ENCODE results near the gene RTL10. TPM values are rescaled to one million over a fixed set of nuclear protein-coding genes. Genes with fewer than 3 reads are reported as not detected.

Gene RTL10
- total and polyA plus RNA-seq, 2 of the 13 experiments (the other 11 are each of a cell fraction or from before 2014, with no cell fraction given) = 14.1 to 15.8 TPM

GRCh38 chr22:19892257-19892879, 37.7 kb upstream of the RTL10 start (continued):
- TF ChIP-seq ZBTB26 (CRISPR knock-in tag; IDR thresholded peaks at IDR 0.05; ENCODE audit: borderline replicate concordance) (peak; percentile 90), ZNF354B (CRISPR knock-in tag; IDR thresholded peaks at IDR 0.05) (peak; percentile 56; the same call in 1 of the 2 replicates), NFYC (CRISPR knock-in tag; IDR thresholded peaks at IDR 0.05) (peak; percentile 51)

- Histone ChIP-seq H3K9ac (ENCODE audit: insufficient read depth, low read depth, low read length) (peak overlapping the region; percentile 14), H2AFZ (ENCODE audit: low read length) (no peak overlapping the region), H3K4me2 (ENCODE audit: low read depth, low read length) (peak overlapping the region; percentile 42), H3K4me3 (replicated peaks in 1 of 3; ENCODE audit: insufficient read depth in 1 of 3, low read depth in 2 of 3, low read length in 3 of 3) (no peak overlapping the region; a peak in 1 of 6 replicates), H3K4me1 (ENCODE audit: insufficient read depth, low read length) (peaks cover 27% of the 10 kb centered on the region), H3K27ac (ENCODE audit: extremely low read length, insufficient read depth, low read length) (peak overlapping the region; percentile 66), H3K9me3 (ENCODE audit: low read length) (no peaks in the 10 kb centered on the region), H3K79me2 (ENCODE audit: insufficient read depth, low read length) (no peaks in the 10 kb centered on the region), H3K27me3 (ENCODE audit: control insufficient read depth in 1 of 2, insufficient read depth in 2 of 2, low read length in 2 of 2) (no peaks in the 10 kb centered on the region), H3K36me3 (replicated peaks in 1 of 2; ENCODE audit: control insufficient read depth in 1 of 2, insufficient read depth in 2 of 2, low read length in 2 of 2) (peaks cover 2 to 7% of the 10 kb centered on the region in 2 experiments; a peak in 3 of 5 replicates), H4K20me1 (ENCODE audit: insufficient read depth, low read length) (no peaks in the 10 kb centered on the region)
- intact Hi-C loops (cut with micrococcal nuclease; ENCODE audit: unreplicated experiment) = loop anchor here (5.0 kb wide), 1 partner anchor 69 kb away; no protein-coding TSS in a partner anchor
- ATAC-seq (peak; percentile 70), DNase-seq (ENCODE audit: low spot score) (peak; percentile 71), FAIRE-seq (peak; percentile 79)
- ChIA-PET CTCF (ENCODE audit: low intra/inter-chr PET ratio, low total read pairs) (no interaction called here), POLR2A (interaction anchor here (0.6 to 1.9 kb wide), 5 partner anchors 10 to 187 kb away, joined by 3 to 10 read pairs (median 6); partner anchors contain the start of genes GNB1L and RTL10)
- no TSS peak for BruUV-seq (replicated peaks)
- in situ Hi-C loops (cut with HindIII; ENCODE audit: extremely low pct_ligation_motif_present, low pct_unique_long_range_greater_than_20kb) = no loop called here
- WGBS (ENCODE audit: low lambda C conversion rate) = 18% methylated on average over 9 of the region's 32 CpGs
- peak; percentile 6; the same call in 1 of the 2 replicates for TF ChIP-seq ZFP90 (CRISPR knock-in tag; IDR thresholded peaks at IDR 0.05; ENCODE audit: borderline replicate concordance)
- 0 out of 2 replicates have a peak, but pooled peaks have one; percentile 37 for TF ChIP-seq ZNF572 (CRISPR knock-in tag; IDR thresholded peaks at IDR 0.05)
- TF ChIP-seq ZNF30 (CRISPR knock-in tag; IDR thresholded peaks at IDR 0.05) = no peak
- no peak for TF ChIP-seq HNRNPLL (IDR thresholded peaks at IDR 0.05; ENCODE audit: low read depth, low read length, poor library complexity, severe bottlenecking)
- no peak for TF ChIP-seq ZNF543 (CRISPR knock-in tag; IDR thresholded peaks at IDR 0.05)
- TF ChIP-seq ZNF704 (CRISPR knock-in tag; IDR thresholded peaks at IDR 0.05; ENCODE audit: borderline replicate concordance) = no peak
- peak; percentile 24 for TF ChIP-seq AGO2 (optimal IDR thresholded peaks at IDR 0.05; ENCODE audit: low read depth, low read length)
- TF ChIP-seq ATF1 (CRISPR knock-in tag; IDR thresholded peaks at IDR 0.05) = no peak
- no peak; the same call in 1 of the 2 replicates for TF ChIP-seq ELF1 (CRISPR knock-in tag; IDR thresholded peaks at IDR 0.05)
- no peak for TF ChIP-seq ZNF564 (CRISPR knock-in tag; IDR thresholded peaks at IDR 0.05)
- TF ChIP-seq ZNF749 (CRISPR knock-in tag; IDR thresholded peaks at IDR 0.05; ENCODE audit: borderline replicate concordance) = peak; percentile 3; the same call in 1 of the 2 replicates
- TF ChIP-seq FOSL2 (CRISPR knock-in tag; IDR thresholded peaks at IDR 0.05) = peak; percentile 76
- TF ChIP-seq MXI1 (IDR thresholded peaks at IDR 0.05; ENCODE audit: borderline replicate concordance, low read depth, low read length) = 0 out of 3 replicates have a peak, but pooled peaks have one; percentile 8
Measured at GRCh38 chr22:19891317-19892256, 36.9 kb upstream of the RTL10 start.

Measured in HepG2 (cell line).